ENCODE results near the gene DGKD. TPM values are rescaled to one million over a fixed set of nuclear protein-coding genes. Genes with fewer than 3 reads are reported as not detected.

DGKD gene
- total RNA-seq, 1 donor from 2014 or later = 17.7 TPM

GRCh38 chr2:233325814-233326213 is 28.5 kb upstream of the DGKD start:
- Histone ChIP-seq H3K4me2 (ENCODE audit: low read length) (no peak overlapping the region), H3K36me3 (ENCODE audit: insufficient read depth, low read length) (no peaks in the 10 kb centered on the region), H2AFZ (ENCODE audit: low read depth, low read length) (no peak overlapping the region), H3K9ac (ENCODE audit: low read length) (no peak overlapping the region), H3K79me2 (ENCODE audit: insufficient read depth, low read length) (no peaks in the 10 kb centered on the region), H4K20me1 (ENCODE audit: insufficient read depth, low read length) (no peaks in the 10 kb centered on the region), H3K4me1 (ENCODE audit: insufficient read depth, low read length) (peaks cover 7% of the 10 kb centered on the region), H3K4me3 (ENCODE audit: insufficient read depth, low read depth, low read length) (no peak overlapping the region), H3K27ac (ENCODE audit: low read depth, low read length) (no peak overlapping the region), H3K9me3 (ENCODE audit: insufficient read depth, low read depth, low read length) (no peaks in the 10 kb centered on the region), H3K27me3 (ENCODE audit: insufficient read depth, low read length) (peaks cover 4% of the 10 kb centered on the region)
- no peaks in the 10 kb centered on the region for H3K9me3 Mint-ChIP-seq (ENCODE audit: unreplicated experiment)
- no peak overlapping the region for H3K27ac Mint-ChIP-seq (ENCODE audit: unreplicated experiment)
- no peaks in the 10 kb centered on the region for H3K36me3 Mint-ChIP-seq (ENCODE audit: low read depth, unreplicated experiment)
- peaks cover 20% of the 10 kb centered on the region for H3K27me3 Mint-ChIP-seq (ENCODE audit: low read depth, unreplicated experiment)
- H3K4me1 Mint-ChIP-seq (ENCODE audit: low read depth, unreplicated experiment) = peaks cover 11% of the 10 kb centered on the region
- no peak for FAIRE-seq
- TF ChIP-seq EZH2 (IDR thresholded peaks at IDR 0.05; ENCODE audit: insufficient read depth, low read length) = no peak
- TF ChIP-seq, protein P1, sequence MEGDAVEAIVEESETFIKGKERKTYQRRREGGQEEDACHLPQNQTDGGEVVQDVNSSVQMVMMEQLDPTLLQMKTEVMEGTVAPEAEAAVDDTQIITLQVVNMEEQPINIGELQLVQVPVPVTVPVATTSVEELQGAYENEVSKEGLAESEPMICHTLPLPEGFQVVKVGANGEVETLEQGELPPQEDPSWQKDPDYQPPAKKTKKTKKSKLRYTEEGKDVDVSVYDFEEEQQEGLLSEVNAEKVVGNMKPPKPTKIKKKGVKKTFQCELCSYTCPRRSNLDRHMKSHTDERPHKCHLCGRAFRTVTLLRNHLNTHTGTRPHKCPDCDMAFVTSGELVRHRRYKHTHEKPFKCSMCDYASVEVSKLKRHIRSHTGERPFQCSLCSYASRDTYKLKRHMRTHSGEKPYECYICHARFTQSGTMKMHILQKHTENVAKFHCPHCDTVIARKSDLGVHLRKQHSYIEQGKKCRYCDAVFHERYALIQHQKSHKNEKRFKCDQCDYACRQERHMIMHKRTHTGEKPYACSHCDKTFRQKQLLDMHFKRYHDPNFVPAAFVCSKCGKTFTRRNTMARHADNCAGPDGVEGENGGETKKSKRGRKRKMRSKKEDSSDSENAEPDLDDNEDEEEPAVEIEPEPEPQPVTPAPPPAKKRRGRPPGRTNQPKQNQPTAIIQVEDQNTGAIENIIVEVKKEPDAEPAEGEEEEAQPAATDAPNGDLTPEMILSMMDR (IDR thresholded peaks at IDR 0.05; ENCODE audit: insufficient read depth, low read depth, low read length) = no peak
- no peak overlapping the region for H3K4me3 Mint-ChIP-seq (ENCODE audit: unreplicated experiment)
- DNase-seq (ENCODE audit: low read depth) = no peak

- H3K36me3 Mint-ChIP-seq (ENCODE audit: low read depth, unreplicated experiment) = no peaks in the 10 kb centered on the region
- FAIRE-seq = no peak
Observed at GRCh38 chr2:233326500-233326899, 27.8 kb upstream of the DGKD start.

DNA sequence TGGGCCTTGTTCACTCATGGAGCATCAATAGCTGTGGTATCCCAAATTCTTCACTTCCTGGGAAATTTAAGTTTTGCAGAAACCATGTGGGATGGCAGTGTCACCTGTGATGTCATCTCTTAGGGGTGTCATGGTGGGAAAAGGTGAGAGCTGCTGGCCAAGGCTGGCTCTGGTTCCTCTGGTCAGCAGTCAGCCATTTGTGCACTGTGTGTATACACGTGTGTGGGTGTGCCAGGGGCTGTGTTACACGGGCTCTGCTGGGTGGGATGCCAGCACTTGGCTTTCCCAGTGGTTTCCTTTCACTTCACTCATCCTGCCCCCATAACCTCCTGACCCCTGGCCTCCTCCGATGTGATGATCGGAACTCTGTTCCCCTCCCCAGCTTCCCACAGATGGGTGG is 25.4 kb upstream of the DGKD start:
- no peak overlapping the region for H3K4me3 ChIP-seq (ENCODE audit: insufficient read depth, low read depth, low read length)
- H4K20me1 ChIP-seq (ENCODE audit: insufficient read depth, low read length) = no peaks in the 10 kb centered on the region
- no peak overlapping the region for H2AFZ ChIP-seq (ENCODE audit: low read depth, low read length)
- Mint-ChIP-seq H3K27me3 (ENCODE audit: low read depth, unreplicated experiment) (peaks cover 18% of the 10 kb centered on the region), H3K9me3 (ENCODE audit: unreplicated experiment) (no peaks in the 10 kb centered on the region), H3K4me3 (ENCODE audit: unreplicated experiment) (no peak overlapping the region), H3K27ac (ENCODE audit: unreplicated experiment) (no peak overlapping the region), H3K36me3 (ENCODE audit: low read depth, unreplicated experiment) (no peaks in the 10 kb centered on the region), H3K4me1 (ENCODE audit: low read depth, unreplicated experiment) (peaks cover 11% of the 10 kb centered on the region)
- no peak overlapping the region for H3K27ac ChIP-seq (ENCODE audit: low read depth, low read length)
- H3K9ac ChIP-seq (ENCODE audit: low read length) = no peak overlapping the region
- DNase-seq (ENCODE audit: low read depth) (no peak), FAIRE-seq (no peak)
- no peaks in the 10 kb centered on the region for H3K79me2 ChIP-seq (ENCODE audit: insufficient read depth, low read length)
- no peaks in the 10 kb centered on the region for H3K36me3 ChIP-seq (ENCODE audit: insufficient read depth, low read length)
- peaks cover 7% of the 10 kb centered on the region for H3K4me1 ChIP-seq (ENCODE audit: insufficient read depth, low read length)
- no peak overlapping the region for H3K4me2 ChIP-seq (ENCODE audit: low read length)
- H3K9me3 ChIP-seq (ENCODE audit: insufficient read depth, low read depth, low read length) = no peaks in the 10 kb centered on the region
- H3K27me3 ChIP-seq (ENCODE audit: insufficient read depth, low read length) = peaks cover 3% of the 10 kb centered on the region
- TF ChIP-seq, protein P1 (IDR thresholded peaks at IDR 0.05; ENCODE audit: insufficient read depth, low read depth, low read length) = no peak
- TF ChIP-seq EZH2 (IDR thresholded peaks at IDR 0.05; ENCODE audit: insufficient read depth, low read length) = no peak

More at GRCh38 chr2:233326500-233326899, 27.8 kb upstream of the DGKD start:
- Histone ChIP-seq H3K27ac (ENCODE audit: low read depth, low read length) (no peak overlapping the region), H3K36me3 (ENCODE audit: insufficient read depth, low read length) (no peaks in the 10 kb centered on the region), H3K9ac (ENCODE audit: low read length) (no peak overlapping the region), H3K27me3 (ENCODE audit: insufficient read depth, low read length) (peaks cover 2% of the 10 kb centered on the region), H3K4me3 (ENCODE audit: insufficient read depth, low read depth, low read length) (no peak overlapping the region), H3K79me2 (ENCODE audit: insufficient read depth, low read length) (no peaks in the 10 kb centered on the region), H3K4me1 (ENCODE audit: insufficient read depth, low read length) (peaks cover 7% of the 10 kb centered on the region), H2AFZ (ENCODE audit: low read depth, low read length) (no peak overlapping the region), H3K9me3 (ENCODE audit: insufficient read depth, low read depth, low read length) (no peaks in the 10 kb centered on the region), H4K20me1 (ENCODE audit: insufficient read depth, low read length) (no peaks in the 10 kb centered on the region), H3K4me2 (ENCODE audit: low read length) (no peak overlapping the region)
- Mint-ChIP-seq H3K27me3 (ENCODE audit: low read depth, unreplicated experiment) (peaks cover 13% of the 10 kb centered on the region), H3K4me3 (ENCODE audit: unreplicated experiment) (no peak overlapping the region), H3K4me1 (ENCODE audit: low read depth, unreplicated experiment) (peaks cover 11% of the 10 kb centered on the region), H3K27ac (ENCODE audit: unreplicated experiment) (no peak overlapping the region), H3K9me3 (ENCODE audit: unreplicated experiment) (no peaks in the 10 kb centered on the region)
- TF ChIP-seq, protein P1 (IDR thresholded peaks at IDR 0.05; ENCODE audit: insufficient read depth, low read depth, low read length) = no peak
- no peak for TF ChIP-seq EZH2 (IDR thresholded peaks at IDR 0.05; ENCODE audit: insufficient read depth, low read length)
- DNase-seq (ENCODE audit: low read depth) = no peak
